ENCODE results near the gene LAMA2.

DNA sequence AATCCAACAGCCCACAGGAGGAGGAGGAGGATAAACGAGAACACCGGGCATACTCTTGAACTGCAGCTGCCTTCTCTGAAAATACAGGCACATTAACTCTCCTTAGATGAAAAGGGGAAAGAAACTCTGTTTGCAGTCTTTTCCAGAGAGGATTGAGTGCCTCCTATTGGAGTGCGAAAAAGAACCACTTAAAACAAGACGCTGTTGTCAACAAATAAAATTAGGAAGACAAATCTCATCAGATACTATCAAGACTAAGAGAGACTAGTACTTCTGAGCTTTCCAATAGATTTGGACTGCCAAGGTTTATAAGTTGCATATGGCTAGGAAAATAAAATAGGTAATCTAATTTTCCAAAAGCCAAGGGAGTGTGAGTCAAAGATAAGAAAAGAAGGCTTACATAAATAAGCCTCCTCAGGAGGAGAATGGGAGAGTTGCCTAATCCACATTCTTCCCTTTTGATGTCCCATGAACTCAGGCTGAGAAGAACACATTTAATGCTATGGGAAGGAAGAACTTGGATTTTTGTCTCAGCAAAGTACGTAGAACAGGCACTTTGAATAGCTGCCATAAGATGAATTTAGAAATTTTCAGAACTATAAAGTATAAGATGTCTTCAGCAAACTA is 672.4 kb downstream of the LAMA2 start:
- no peak for TF ChIP-seq TCF12 (IDR thresholded peaks at IDR 0.05; ENCODE audit: low read depth)
- TF ChIP-seq YY1 (IDR thresholded peaks at IDR 0.05; ENCODE audit: low read depth) = no peak
- no peak for TF ChIP-seq FOXM1 (IDR thresholded peaks at IDR 0.05; ENCODE audit: borderline replicate concordance, low read depth)
- TF ChIP-seq ZBTB7A (IDR thresholded peaks at IDR 0.05; ENCODE audit: low read depth) = no peak
- no peak for TF ChIP-seq EGR1 (IDR thresholded peaks at IDR 0.05)
- TF ChIP-seq EP300 (IDR thresholded peaks at IDR 0.05; ENCODE audit: borderline replicate concordance) = no peak
- TF ChIP-seq RAD21 (IDR thresholded peaks at IDR 0.05; ENCODE audit: low read depth) = no peak
